SK-N-SH treated with all-trans-retinoic acid at 6 μM for 48 hours (cell line): Measurements from ENCODE around the gene KCP.

Experiments used
- ARNTL ChIP-seq: fragments of 450-650 bp; formaldehyde crosslinking; IDR thresholded peaks from 2 replicates; pipeline ENCODE4 v1.5.0; 2020; ENCODE audit warnings: low read depth, mild to moderate bottlenecking, moderate library complexity, borderline replicate concordance
- CREB5 ChIP-seq: fragments of 250-450 bp; sonication (Bioruptor Pico); IDR thresholded peaks from 2 replicates; pipeline ENCODE4 v1.5.1; 2020; ENCODE audit warnings: low read depth, mild to moderate bottlenecking, moderate library complexity
- CSRNP3 ChIP-seq: fragments of 250-450 bp; sonication (Bioruptor Pico); IDR thresholded peaks from 2 replicates; pipeline ENCODE4 v1.5.1; 2021; ENCODE audit warnings: mild to moderate bottlenecking, moderate library complexity
- GLIS3 ChIP-seq: fragments of 250-450 bp; sonication (Bioruptor Pico); IDR thresholded peaks from 2 replicates; pipeline ENCODE4 v1.5.0; 2020; ENCODE audit warnings: mild to moderate bottlenecking, moderate library complexity
- PATZ1 ChIP-seq: fragments of 250-450 bp; sonication (Bioruptor Pico); IDR thresholded peaks from 2 replicates; pipeline ENCODE4 v1.8.0; 2020; ENCODE audit warnings: mild to moderate bottlenecking, moderate library complexity, borderline replicate concordance
- PPARA ChIP-seq: fragments of 250-450 bp; sonication (Bioruptor Pico); IDR thresholded peaks from 2 replicates; pipeline ENCODE4 v1.5.0; 2020; ENCODE audit warnings: mild to moderate bottlenecking, borderline replicate concordance
- RARB ChIP-seq: fragments of 250-450 bp; sonication (Bioruptor Pico); IDR thresholded peaks from 2 replicates; pipeline ENCODE4 v1.8.0; 2021; ENCODE audit warnings: mild to moderate bottlenecking, moderate library complexity
- SNAI2 ChIP-seq: fragments of 250-450 bp; sonication (Bioruptor Pico); IDR thresholded peaks from 2 replicates; pipeline ENCODE4 v1.5.0; 2020; ENCODE audit warnings: mild to moderate bottlenecking, moderate library complexity
- TCF4 ChIP-seq: fragments of 250-450 bp; sonication (Bioruptor Pico); IDR thresholded peaks from 2 replicates; pipeline ENCODE4 v1.8.0; 2021; ENCODE audit warnings: mild to moderate bottlenecking, moderate library complexity, borderline replicate concordance
- TOX ChIP-seq: fragments of 250-450 bp; sonication (Bioruptor Pico); IDR thresholded peaks from 2 replicates; pipeline ENCODE4 v1.8.0; 2021; ENCODE audit warnings: mild to moderate bottlenecking, moderate library complexity, borderline replicate concordance
- ZC3H10 ChIP-seq: fragments of 250-450 bp; sonication (Bioruptor Pico); IDR thresholded peaks from 2 replicates; pipeline ENCODE4 v1.5.1; 2021; ENCODE audit warnings: mild to moderate bottlenecking, moderate library complexity
- ZFP30 ChIP-seq: fragments of 450-650 bp; formaldehyde crosslinking; IDR thresholded peaks from 2 replicates; pipeline ENCODE4 v1.5.0; 2022; ENCODE audit warnings: mild to moderate bottlenecking, moderate library complexity
- ZNF70 ChIP-seq: fragments of 450-650 bp; formaldehyde crosslinking; IDR thresholded peaks from 2 replicates; pipeline ENCODE4 v1.5.0; 2020; ENCODE audit warnings: mild to moderate bottlenecking, moderate library complexity

DNA sequence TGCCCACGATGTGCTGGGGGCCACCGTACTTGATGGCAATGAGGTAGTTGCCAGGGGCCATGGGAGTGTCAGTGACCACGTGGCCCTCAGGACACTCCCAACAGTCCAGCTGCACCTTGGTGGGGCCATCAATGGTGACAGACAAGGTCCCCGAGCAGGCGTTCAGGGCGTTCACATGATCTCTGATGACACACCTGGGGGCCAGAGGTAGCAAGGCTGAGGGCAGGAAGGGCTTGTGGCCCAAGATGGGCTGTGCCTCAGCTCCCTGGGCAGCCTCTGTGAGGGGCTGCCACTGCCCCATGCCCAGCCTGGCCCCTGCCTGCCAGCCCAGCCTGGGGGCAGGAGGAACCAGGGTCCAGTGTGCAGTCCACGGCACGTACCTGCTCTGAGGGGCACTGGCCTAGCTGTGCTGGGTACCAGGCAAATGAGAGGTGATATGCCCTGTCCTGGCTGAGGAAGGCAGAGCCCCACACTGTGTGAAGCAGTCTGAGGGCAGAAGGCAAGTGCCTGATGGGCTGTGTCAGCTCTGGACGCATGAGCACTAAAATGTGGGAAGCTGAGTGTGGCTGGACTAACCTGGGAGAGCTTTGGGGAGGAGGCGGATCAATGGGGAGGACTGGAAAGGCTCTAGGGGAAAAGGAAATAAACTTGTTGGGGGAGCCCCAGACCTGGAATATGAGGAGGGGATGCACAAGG is 3.5 kb upstream of the KCP start:
- no peak for TF ChIP-seq PPARA
- TF ChIP-seq TCF4 = no peak
- TF ChIP-seq ARNTL (CRISPR knock-in tag) = no peak
- TF ChIP-seq SNAI2 = no peak
- TF ChIP-seq CREB5 (CRISPR knock-in tag) = no peak
- TF ChIP-seq ZFP30 = no peak
- no peak for TF ChIP-seq PATZ1 (CRISPR knock-in tag)
- TF ChIP-seq ZC3H10 (CRISPR knock-in tag) = no peak
- no peak for TF ChIP-seq ZNF70 (CRISPR knock-in tag)
- TF ChIP-seq RARB (CRISPR knock-in tag) = no peak
- TF ChIP-seq TOX (CRISPR knock-in tag) = no peak
- TF ChIP-seq CSRNP3 = no peak
- TF ChIP-seq GLIS3 = no peak
